Heart left ventricle (tissue), 16 donors: ENCODE measurements around the gene YRDC. TPM values are rescaled to one million over a fixed set of nuclear protein-coding genes. Genes with fewer than 3 reads are reported as not detected.

Source experiments
- ATAC-seq, 4 donors: fragments of 200-7000 bp; cut with Tn5 transposase; one replicate each; pipeline ENCODE4 v1.9.1; 2020 to 2022; ENCODE audit warnings: moderate library complexity in 4 of 4, mild to moderate bottlenecking in 3 of 4, moderate number of reproducible peaks in 1 of 4
- DNase-seq, 5 donors: peaks; one replicate each; pipeline ENCODE4 v3.0.0-alpha.2; 2020
- H3K27ac ChIP-seq, 12 donors: fragments of 200-600 bp; sonication (generic) in 4 of 12; one replicate each; pipeline versions ENCODE4 v1.5.0 to v1.8.0; 2016 to 2022; ENCODE audit warnings: mild to moderate bottlenecking in 2 of 12
- H3K27me3 ChIP-seq, 9 donors: fragments of 200-600 bp; sonication (generic) in 2 of 9; one replicate each; pipeline versions ENCODE4 v1.5.1 to v1.8.0; 2016 to 2022; ENCODE audit warnings: mild to moderate bottlenecking in 3 of 9
- H3K36me3 ChIP-seq, 9 donors: fragments of 200-600 bp; sonication (generic) in 2 of 9; one replicate each; pipeline versions ENCODE4 v1.5.0 to v1.8.0; 2018 to 2022; ENCODE audit warnings: mild to moderate bottlenecking in 2 of 9
- H3K4me1 ChIP-seq, 12 donors: fragments of 200-600 bp; sonication (generic) in 4 of 12; one replicate each; pipeline versions ENCODE4 v1.5.0 to v1.8.0; 2016 to 2022; ENCODE audit warnings: mild to moderate bottlenecking in 3 of 12
- H3K4me3 ChIP-seq, 12 donors: fragments of 200-600 bp; sonication (generic) in 4 of 12; one replicate each; pipeline versions ENCODE4 v1.5.0 to v1.8.0; 2017 to 2022; ENCODE audit warnings: mild to moderate bottlenecking in 9 of 12, moderate library complexity in 4 of 12
- H3K9me3 ChIP-seq, 12 donors: fragments of 200-600 bp; sonication (generic) in 4 of 12; one replicate each; pipeline versions ENCODE4 v1.5.0 to v1.8.0; 2016 to 2022; ENCODE audit warnings: mild to moderate bottlenecking in 1 of 12
- CTCF ChIP-seq, 12 donors: fragments of 200-600 bp; sonication (generic) in 4 of 12; IDR thresholded peaks; one replicate each; pipeline versions ENCODE4 v1.5.0 to v1.8.0; 2018 to 2022; ENCODE audit warnings: antibody characterized with exemption in 12 of 12, mild to moderate bottlenecking in 5 of 12
- POLR2A ChIP-seq, 2 donors: fragments of 450-650 bp; IDR thresholded peaks; one replicate each; pipeline ENCODE4 v1.6.1; 2017; ENCODE audit warnings: antibody characterized with exemption in 2 of 2, mild to moderate bottlenecking in 2 of 2, moderate library complexity in 2 of 2
- WGBS, 4 donors: extraction: QIAGEN DNeasy Blood & Tissue Kit in 2 of 4; methylation state at CpG; one replicate each; pipeline versions ENCODE4 v1.1.5 to v1.1.7; 2013 to 2018; 5-methylcytosine and 5-hydroxymethylcytosine counted together
- intact Hi-C, 10 donors: fragments of 100-400 bp; cut with DNase I; formaldehyde crosslinking; loops; one replicate each; pipeline versions ENCODE4 v1.11.1 to v1.14.2; 2022
- polyA plus RNA-seq, 2 donors: library from polyadenylated mRNA; stranded (reverse); fragments of 200-250 nt; gene quantifications; one replicate each; pipeline ENCODE4 v1.2.3, GENCODE V29; 2013
- total RNA-seq, 9 donors: library from RNA; depleted of rRNA in 2 of 9; stranded (reverse); fragments of >200 nt in 2 of 9; fragmentation: NEBNext Ultra II Directional in 3 of 9; extraction: Animal tissue kit (Norgen Biotek cat#: 25700) in 3 of 9; gene quantifications; one replicate each; pipeline versions ENCODE4 v1.1.0 to v1.2.4, GENCODE V29; 2016 to 2023
- donor health status: ischemic (EF 13 %, LVEDD 7.1; RV severe dilation, severe dysfunction).
- donor health status: healthy with polysubstance abuse.
- donor health status: DM: no; HTN: yes; CAD: no.
- donor health status: DM: no; HTN: no; CAD: no.
- donor health status: ischemic (EF 25% LVEDD 6.9; RV normal size, moderate dysfunction).
- donor health status: ischemic (EF 25% LVEDD 5.7; RV mildly dilated, moderate dysfunction).
- donor health status: healthy.
- donor health status: DM: yes; HTN: yes; CAD: no.
- donor health status: ischemic (EF 35%, LVEDD 5.7; RV mildly dilated, moderate dysfunction).
- donor health status: nonischemic (EF 11% LVEDD 7.7; RV severe dilation, severe dysfunction).
- donor health status: DM: yes; HTN: yes; CAD: no.
- donor health status: PGD.
- donor health status: ischemic (EF 29% LVEDD 5.4; RV normal size, mild dysfunction).
- donor health status: nonischemic (EF 23%, LVEDD 6.1; RV moderate dilation, normal function).

YRDC gene
- total and polyA plus RNA-seq, 11 donors = 2.8 to 21.3 (median 6.1) TPM

DNA sequence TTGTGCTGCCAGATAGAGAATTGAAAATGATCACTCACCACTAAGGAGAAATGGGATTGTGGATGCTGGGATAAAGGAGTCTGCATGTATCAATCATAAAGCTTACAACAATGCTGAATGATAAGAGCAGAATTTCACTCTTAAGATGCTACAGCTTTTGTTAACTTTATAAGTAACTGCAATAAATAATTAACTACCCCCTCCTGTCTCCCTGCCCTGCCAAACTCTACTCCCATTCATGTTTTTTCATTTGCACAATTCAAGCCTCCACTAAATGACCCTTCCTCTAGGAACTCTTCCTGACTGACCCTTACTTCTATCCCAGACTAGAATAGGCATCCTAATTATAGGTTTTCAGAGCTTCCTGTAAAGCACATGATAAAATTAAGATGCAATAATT, 36.5 kb upstream of the YRDC start:
- H3K9me3 ChIP-seq = no peaks in the 10 kb centered on the region
- peaks cover 0 to 56% (median 0%) of the 10 kb centered on the region in 12 donors for H3K4me1 ChIP-seq
- H3K4me3 ChIP-seq = no peak overlapping the region
- no peak for ATAC-seq
- intact Hi-C loops = no loop called here
- peaks cover 0 to 38% (median 12%) of the 10 kb centered on the region in 9 donors for H3K36me3 ChIP-seq
- no peaks in the 10 kb centered on the region for H3K27me3 ChIP-seq
- no peak for TF ChIP-seq CTCF (IDR thresholded peaks at IDR 0.05)
- no peak overlapping the region for H3K27ac ChIP-seq
- DNase-seq = no peak

- intact Hi-C loops = no loop called here
- H3K9me3 ChIP-seq = no peaks in the 10 kb centered on the region
- TF ChIP-seq POLR2A (IDR thresholded peaks at IDR 0.05) = no peak
- TF ChIP-seq CTCF (IDR thresholded peaks at IDR 0.05) = no peak
- H3K27me3 ChIP-seq = no peaks in the 10 kb centered on the region
- peaks cover 0 to 49% (median 38%) of the 10 kb centered on the region in 9 donors for H3K36me3 ChIP-seq
- peaks cover 0 to 32% (median 0%) of the 10 kb centered on the region in 12 donors for H3K4me1 ChIP-seq
- ATAC-seq = no peak
- WGBS, 4 donors = 92 to 96% (median 95%) methylated on average over 3 of the region's 3 CpGs
- no peak overlapping the region for H3K27ac ChIP-seq
- no peak overlapping the region for H3K4me3 ChIP-seq
- no peak for DNase-seq
These were observed 33.6 kb upstream of the YRDC start for GRCh38 chr1:37841652-37842051.

- H3K4me3 ChIP-seq = no peak overlapping the region
- ATAC-seq (no peak), DNase-seq (no peak)
- TF ChIP-seq POLR2A (IDR thresholded peaks at IDR 0.05) (no peak), CTCF (IDR thresholded peaks at IDR 0.05) (no peak)
- H3K9me3 ChIP-seq = no peaks in the 10 kb centered on the region
- intact Hi-C loops = no loop called here
- peaks cover 0 to 22% (median 0%) of the 10 kb centered on the region in 12 donors for H3K4me1 ChIP-seq
- 69 to 86% (median 74%) methylated on average over 1 of the region's 1 CpG for WGBS, 4 donors
- no peaks in the 10 kb centered on the region for H3K27me3 ChIP-seq
- H3K27ac ChIP-seq = no peak overlapping the region
- H3K36me3 ChIP-seq = peaks cover 0 to 58% (median 47%) of the 10 kb centered on the region in 9 donors
These were observed 32.7 kb upstream of the YRDC start for GRCh38 chr1:37840711-37841110.

DNA sequence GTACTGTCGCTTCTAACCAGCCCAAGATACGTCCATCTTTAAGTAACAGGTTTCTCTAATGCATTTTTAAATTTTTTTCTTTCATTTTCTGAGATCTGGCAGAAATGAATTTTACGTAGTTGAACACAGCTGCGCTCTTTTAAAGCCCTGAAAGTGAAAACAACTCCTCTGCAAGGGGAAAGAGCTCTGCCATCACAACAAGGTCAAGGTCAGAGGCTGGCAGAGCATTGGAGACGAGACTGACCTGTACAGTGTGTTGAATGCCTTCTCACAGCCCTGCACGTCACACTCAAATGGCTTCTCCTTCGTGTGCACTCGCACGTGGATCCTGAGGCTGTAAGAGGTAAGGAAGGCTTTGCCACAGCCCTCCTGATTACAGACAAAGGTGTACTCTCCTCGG, 31.7 kb upstream of the YRDC start:
- Histone ChIP-seq H3K9me3 (no peaks in the 10 kb centered on the region), H3K27ac (no peak overlapping the region), H3K27me3 (no peaks in the 10 kb centered on the region), H3K4me3 (no peak overlapping the region), H3K36me3 (peaks cover 0 to 67% (median 57%) of the 10 kb centered on the region in 9 donors), H3K4me1 (peaks cover 0 to 12% (median 0%) of the 10 kb centered on the region in 12 donors)
- no peak for DNase-seq
- intact Hi-C loops = no loop called here
- no peak for ATAC-seq
- TF ChIP-seq POLR2A (IDR thresholded peaks at IDR 0.05) (no peak), CTCF (IDR thresholded peaks at IDR 0.05) (no peak)
- WGBS, 4 donors = 82 to 90% (median 85%) methylated on average over 10 of the region's 10 CpGs
